Stimulated activated CD4-positive, alpha-beta T cell treated with anti-CD3 and anti-CD28 coated beads, Interleukin-2, amount 100 ng/mL, for 48 hours (primary cell): Measurements from ENCODE around the gene B3GAT3.
"Not testable (repeated sequence)": the region's sequence is repeated elsewhere in the genome, so short reads cannot be mapped to it uniquely, and the experiment has no call there.

Experiments used
- DNase-seq, 2 donors: peaks; one replicate each; pipeline ENCODE4 v3.0.0-alpha.2; 2020

The B3GAT3 gene

DNA sequence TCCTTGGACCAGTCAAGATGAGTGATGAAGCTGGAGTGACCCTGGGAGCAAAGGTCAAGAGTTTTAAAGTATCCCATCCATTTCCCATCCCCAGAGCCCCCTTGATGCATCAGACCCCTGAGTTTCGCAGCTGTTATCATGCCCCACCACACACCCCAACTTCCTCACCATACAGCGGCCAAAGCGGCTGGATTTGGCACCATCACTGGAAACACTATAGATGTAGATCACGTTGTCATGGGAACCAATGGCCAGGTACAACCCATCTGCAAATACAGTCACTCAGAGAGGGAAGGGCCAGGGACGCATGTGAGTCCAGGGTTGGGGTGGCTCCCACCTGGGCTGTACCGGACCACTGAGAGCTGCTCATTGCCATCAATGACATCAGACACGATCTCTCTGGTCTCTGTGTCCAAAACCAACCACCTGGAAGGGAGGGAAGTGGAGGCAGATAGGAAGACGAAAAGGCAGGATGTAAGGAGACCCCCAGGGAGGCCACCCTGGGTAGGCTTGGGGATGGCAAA is 17.9 kb downstream of the B3GAT3 start:
- DNase-seq: no peak

DNA sequence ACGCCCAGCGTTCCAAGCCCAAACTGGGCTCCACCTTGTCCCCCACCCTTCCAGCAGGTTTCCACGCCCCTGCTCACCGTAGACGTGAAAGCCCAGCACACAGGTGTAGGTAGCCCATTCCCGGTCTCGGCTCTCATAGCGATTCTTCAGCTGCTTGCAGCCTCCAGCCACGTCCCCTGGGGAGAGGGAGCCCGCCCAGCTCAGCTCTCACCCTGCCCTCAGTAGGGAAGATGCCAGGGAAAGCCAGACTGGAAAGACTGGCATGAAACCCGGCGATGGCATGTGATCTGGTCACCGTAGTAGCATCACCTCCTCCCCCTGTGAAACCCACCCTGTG is 18.7 kb downstream of the B3GAT3 start:
- no peak for DNase-seq

DNA sequence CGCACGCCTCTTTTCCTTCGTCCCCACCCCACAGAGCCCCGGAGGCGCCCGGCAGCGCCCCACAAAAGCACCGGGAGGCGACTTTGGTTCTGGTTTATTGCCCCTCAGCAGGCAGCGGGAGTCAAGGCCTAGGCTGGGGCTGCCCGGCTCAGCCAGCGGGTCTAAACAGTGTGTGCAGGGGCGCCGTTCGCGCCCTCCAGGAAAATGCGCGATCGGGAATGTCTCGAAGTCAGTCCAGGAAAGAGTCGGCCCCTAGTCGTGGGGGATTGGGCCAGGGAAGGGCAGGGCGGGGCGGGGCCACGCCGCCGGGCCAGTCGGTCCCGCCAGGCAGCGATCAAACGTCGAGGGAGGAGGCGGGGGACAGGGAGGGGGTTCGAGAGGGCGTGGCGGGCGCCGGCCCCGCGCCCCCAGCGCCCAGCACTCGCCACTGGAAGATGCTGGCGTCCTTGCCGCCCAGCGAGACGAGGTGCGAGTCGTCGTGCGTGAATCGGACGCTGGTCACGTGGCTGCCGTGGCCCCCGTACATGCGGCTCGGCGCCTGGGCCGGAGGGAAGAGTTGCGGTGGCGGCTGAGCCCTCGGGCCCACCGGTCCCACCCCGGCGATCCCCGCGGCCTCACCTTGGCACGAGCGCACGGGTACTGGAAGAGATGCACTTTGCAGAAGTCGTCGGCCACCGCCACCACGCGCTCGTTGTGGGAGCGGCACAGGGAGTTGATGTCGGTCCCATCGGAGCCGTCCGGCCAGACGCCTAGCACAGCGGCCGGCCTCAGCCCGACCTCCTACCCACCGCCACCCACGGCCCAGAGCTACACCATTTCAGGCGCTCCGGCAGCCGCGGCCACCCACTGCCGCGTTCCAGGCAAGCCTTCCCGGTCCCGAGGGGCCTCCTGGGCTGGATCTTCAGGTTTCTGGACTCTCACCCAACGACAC is 19.4 kb downstream of the B3GAT3 start:
- no peak for DNase-seq

DNA sequence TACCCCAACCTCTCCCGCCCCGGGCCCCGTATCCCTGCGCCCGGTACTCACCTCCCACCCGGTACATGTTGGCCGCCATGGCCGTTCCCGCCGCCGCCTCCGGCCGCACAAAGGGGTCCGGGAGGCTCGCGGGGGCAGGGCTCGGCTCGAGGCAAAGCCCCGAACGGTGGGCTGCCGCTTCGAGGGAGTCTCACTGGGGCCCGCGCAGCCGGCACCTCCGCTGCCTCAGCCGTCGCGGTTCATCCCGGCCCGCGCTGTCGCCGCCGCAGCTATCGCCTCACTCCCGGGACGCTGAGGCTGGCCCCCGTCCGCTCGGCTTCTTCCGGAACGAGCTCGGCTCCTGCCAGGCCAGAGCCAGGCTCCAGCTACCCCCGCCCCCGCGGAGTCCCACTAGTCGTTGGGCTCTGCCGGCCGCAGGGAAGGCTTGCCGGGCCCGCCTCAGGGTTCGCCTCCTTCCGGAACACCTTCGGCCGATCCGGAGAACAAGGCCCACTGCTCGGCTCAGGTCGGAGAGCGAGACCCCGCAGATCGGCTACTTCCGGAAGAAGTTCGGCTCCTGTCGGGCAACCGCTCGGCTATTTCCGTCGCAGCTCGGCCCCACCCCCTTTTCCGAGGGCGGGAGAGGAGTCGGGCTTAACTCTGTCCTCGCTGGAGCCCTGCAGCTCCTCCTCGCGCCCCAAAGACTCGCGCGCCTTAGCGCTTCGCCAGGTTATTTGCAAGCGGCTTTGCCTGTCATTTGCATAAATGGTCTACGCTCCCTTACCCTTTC is 20.2 kb downstream of the B3GAT3 start, which contains the start of gene MTA2:
MTA2 (minus strand) TSS at position 494 of the 769 bp plus-strand sequence; CDS start at position 79, 415 bp downstream.
- peak; percentile 100 for DNase-seq

DNA sequence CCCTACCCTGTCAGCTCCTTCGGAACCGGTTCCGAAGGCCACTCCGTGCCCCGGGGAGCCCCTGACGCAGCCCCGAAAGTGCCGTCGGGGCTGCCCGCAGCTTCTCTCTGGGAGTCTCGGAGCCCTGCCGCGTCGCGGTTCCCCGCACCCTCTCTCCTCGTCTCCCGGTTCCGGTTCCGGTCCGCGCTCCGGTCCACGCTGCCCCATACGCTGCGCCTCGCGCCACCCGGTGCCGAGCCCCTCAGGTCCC is 20.7 kb downstream of the B3GAT3 start:
- no peak for DNase-seq

DNA sequence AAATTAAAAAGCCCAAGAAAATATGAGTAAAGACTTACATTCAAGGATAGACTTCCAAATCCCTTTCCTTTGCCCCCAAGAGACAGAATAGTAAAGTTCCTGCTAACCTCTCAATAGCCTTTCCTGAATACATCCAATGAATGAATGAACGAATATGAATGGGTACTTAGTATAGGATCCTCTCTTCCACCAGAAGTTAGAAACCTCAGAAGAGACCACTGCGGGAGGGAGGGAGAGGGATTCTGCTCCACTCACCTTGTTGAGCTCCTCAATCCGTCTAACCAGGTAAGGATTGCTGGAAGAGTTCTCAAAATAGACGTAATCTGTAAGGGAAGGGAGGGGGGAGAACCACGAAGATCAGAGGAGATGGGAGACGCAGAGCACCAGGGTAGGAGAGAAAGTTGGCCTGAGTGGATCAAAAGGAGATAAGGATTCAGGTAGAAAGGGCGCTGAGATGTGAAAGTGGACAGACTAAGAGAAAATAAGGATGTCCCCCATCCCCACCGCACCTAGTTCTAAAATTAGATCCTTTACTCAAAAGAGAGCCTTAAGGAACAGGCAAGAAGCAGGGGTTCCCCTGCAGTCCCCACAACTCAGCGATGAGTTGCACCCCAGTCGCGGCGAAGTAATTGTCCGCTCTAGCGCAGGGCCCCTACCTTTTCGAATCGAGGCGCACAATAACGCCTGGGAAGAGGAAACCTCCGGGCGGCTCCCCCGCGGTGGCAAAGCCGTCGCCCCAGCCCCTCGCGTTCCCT is 21.2 kb downstream of the B3GAT3 start:
- no peak for DNase-seq

DNA sequence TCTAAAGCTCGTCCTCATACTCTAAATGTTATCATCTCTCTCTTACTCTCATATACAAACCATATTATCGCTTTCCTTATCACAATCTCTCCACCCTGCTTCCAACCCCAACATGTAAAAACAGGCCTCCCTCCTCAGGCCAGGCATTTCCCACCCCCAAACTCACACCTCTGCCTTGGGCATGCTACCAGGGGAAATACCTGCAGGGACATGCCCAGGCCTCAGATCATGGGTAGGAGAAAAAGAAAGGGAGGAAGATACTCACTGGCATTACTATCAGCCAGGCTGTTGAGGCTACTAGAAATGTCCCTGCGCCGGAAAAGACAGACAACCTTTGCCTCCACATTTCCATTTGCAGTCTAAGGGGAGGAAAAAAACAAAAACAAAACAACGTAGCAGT is 21.9 kb downstream of the B3GAT3 start:
- no peak for DNase-seq

DNA sequence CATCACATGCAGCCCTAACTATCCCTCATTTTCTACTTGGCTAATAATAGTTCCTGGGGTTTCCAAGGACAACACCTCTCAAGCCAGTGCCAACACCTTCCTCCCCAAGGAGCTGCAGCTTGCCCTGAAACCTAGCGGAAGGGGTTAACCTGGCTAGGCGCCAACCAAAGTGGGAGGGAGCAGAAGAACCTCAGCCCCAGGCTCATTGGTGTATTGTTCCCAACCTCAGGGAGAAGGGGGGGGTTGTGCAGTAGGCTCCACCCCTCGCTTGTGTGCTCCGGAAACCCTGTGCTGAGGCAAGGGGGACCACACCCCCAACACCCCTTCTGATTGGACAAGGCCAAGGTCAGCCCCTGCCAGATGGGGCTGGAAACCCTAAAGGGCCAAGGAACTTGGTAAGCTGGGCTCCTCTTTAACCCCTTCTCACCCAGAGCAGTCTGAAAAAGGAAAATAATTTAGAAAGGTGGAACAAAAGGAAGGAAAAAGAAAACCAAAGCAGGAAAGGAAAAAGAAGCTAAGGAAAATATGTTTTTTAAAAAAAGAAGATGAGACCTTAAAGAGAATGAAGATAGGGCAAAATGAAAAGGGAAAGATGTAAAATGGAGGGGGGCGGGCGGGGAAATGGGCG is 22.6 kb downstream of the B3GAT3 start:
- peak; percentile 89 to 91 for DNase-seq

DNA sequence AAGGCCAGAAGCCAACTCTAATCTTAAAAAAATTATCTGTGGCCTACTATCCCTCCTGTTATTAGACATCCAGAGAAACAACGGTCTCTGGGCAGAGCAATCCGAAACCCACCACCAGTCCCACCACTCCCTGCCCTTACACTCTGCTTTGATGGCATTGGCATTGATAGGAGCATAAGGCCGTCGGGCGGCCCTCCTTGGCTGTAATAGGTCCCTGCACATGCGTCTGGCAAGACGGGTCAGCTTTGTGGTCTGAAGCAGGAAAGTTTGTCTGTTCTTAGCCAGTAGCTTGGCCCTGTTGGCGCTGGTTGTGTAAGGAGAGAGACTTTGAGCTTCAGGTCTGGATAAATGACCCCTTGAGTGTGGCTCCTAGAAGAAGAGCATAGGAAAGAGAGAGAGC is 26.7 kb downstream of the B3GAT3 start:
- DNase-seq: no peak

DNA sequence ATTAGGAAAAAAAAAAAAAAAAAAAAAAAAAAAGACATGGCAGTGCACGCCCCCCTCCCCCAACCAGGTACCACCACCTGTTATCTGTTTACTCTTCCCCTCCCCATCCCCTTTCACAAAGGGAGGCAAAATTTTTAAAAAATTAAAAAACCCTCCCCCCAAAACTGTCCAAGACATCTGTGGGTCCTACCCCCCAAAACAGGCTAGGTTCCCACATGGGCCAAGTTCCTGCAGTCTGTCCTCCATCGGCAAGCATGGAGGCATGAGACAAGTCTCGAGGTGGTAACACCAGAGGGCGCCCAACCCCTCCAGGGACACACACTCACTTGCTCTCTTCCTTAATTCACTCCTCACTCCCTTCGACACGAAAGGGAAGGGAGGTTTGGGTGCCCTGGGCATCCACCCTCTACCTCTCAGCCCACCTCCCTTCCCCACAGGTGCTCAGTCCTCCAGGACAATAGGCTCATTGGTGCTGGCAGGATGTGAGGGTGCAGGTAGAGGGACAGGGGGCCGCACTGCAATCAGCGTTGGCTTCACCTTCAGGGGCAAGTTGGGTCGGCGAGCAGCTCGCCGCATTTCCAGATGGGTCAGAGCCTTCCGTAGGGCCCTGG is 28.2 kb downstream of the B3GAT3 start:
- peak; percentile 68 to 73 for DNase-seq

DNA sequence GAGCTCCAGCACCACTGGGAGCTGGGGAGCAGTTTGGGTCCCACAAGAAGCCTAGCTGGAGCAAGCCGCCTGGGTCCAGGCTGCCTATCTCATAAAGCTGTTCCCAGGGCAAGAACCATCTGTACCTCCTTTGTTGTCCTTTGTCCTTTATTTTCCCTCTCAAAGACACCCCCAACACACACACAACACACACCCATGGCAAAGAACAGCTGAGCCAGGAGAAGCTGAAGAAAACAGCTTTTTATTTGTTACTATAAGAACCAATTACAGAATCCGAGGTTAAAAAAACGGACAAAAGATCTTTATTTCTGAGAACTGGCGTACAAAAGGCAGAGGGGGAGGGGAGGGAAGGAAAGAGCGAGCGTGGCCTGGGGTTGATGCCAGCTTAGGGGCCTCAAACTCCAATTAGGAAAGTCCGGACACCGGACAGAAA is 28.8 kb downstream of the B3GAT3 start:
- no peak for DNase-seq

DNA sequence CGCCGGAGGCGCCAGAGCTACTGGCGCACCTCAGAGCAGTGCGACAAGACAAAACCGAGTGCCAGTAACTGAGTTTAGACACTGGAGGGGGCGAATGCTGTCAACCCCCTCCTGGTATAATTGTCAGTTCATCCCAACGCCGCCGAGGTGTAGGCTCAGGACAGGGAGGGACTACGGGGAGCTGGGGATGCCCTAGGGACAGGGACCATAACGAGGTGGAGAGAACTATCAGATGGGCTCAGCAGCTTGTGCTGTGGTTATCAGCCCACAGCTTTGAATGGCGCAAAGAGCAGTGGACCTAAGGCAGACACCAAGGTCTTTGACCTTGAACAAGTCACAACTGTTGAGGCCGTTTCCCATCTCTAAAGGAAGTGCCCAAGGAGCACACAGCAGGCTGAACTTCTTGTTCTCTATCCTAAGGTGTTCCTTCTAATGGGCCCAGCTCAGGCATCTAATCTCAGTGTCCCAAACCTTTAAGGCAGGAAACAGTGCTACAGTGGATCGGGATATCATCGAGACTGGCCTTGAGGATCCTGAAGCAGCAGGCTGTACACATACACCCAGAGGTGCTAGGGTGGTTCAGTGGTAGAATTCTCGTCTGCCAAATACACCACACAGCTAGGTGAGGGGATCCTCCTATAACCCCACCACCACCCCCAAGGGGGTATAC is 29.5 kb downstream of the B3GAT3 start:
- DNase-seq: no peak

DNA sequence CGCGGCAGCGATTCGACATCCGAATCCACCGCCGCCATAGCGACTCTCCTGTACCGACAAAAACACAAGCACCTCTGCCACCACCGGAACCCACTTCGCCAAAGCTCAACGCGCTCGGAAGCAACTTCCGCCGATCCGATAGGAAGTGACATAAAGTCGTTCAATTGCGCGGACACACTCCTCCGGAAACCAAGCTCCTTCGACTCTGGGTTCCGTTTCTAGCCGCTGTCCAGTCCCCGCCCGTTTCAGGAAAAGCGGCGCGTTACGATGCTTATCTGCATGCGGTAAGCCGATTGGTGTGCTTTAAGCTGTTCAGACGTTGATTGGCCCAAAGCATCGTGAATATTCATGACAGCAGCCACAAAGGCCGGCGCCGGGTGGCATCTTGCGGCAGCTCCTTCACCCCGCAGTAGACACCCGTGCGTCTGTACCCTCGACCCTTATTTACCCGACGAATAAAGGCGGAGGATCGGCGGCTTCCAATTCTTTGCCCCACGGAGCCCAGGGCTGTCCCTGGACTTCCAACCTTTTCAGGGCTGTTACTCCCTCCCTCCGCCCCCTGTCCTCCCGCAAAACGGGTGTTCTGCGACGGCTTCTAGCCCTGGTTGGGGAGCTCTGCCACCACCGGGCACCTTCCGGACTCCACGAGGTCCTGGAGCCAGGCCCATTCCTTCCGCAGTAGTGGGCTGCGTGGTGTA is 30.2 kb downstream of the B3GAT3 start, which contains the start of gene TUT1:
TUT1 (minus strand) TSS at position 76 of the 698 bp plus-strand sequence; CDS start at position 38, 38 bp downstream.
- peak; percentile 90 to 93 for DNase-seq

DNA sequence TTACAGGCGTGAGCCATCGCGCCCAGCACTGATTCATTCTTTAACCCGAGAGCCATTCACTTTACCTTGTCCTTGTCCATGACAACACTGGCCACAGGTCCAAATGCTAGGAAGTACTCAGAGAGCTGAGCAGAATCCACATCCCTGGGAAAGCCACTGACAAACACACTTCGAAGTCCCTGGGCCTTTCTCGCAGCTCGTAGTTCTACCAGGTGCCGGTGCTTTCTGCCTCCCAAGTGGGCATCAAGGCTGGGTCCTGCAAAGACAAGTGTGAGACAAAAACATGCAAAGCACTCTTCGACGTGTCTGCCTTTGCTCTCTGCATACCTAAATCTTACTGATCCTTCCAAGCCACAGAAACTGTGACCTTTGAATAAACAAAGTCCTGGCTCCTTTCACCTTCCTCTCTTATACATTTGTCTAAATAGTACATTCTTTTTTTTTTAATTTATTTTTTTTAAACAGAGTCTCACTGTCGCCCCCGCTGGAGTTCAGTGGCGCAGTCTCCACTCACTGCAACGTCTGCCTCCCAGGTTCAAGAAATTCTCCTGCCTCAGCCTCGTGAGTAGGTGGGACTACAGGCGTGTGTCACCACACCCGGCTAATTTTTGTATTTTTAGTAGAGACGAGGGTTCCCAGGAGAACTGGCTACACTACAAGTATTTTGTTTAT is 32.7 kb downstream of the B3GAT3 start:
- no peak for DNase-seq

DNA sequence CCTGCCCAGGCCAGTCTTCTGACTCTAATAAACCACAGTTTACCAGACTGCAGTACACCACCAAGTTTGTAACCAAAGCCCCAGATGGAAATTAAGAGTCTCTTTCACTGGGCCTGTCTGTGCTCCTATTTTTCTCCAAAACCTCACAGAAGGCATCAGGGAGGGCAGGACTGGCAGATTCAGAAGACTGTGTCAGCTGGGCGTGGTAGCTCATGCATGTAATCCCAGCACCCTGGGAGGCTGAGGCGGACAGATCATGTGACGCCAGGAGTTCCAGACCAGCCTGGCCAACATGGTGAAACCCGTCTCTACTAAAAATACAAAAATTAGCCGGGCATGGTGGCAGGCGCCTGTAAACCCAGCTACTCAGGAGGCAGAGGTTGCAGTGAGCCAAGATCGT is 36.4 kb downstream of the B3GAT3 start:
- DNase-seq: not testable (repeated sequence)

DNA sequence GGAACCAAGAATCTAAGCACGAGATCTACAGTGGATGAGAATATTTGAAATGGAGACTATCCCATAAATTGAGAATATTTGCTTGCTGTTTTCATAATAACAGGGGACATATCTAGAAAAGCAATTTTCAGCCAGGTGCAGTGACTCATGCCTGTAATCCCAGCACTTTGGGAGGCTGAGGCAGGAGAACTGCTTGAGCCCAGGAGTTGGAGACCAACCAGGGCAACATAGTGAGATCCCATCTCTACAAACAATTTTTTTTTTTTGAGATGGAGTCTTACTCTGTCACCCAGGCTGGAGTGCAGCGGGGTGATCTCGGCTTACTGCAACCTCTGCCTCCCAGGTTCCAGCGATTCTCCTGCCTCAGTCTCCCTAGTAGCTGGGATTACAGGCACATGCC is 40.1 kb downstream of the B3GAT3 start:
- not testable (repeated sequence) for DNase-seq

DNA sequence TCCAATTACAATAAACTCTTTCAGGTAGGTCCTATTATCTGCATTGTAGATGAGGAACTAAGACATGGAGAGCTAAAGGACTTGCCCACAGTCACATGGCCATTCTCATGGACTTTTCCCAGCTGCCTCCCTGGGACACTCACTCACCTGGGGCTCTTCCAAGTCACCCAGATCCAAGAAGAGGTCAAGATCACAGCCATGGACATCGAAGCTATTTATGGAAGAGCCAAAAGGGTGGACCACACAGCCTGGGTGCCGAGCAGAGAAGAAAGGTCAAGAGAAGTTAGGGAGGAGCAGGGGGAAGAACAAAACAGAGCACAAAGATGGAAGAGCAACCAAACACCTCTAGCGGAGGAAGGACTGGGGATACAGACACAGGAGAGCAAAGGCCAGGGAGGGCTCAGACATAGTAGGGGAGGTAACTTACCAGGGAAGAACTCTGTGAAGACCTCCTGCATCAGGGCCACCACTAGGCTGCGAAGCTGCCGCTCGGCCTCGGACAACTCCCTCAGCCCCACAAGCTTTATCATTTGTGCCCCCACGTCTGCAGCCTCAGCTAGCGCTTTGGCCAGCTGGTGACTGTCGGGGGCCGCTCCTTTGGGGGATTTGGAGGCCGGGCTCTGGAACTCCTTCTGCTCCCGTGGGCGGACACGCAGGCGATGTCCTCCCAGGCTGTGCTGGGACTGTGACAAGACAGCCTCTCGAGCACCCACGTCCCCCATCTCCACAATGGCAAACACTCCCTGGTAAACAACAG is 40.6 kb downstream of the B3GAT3 start:
- no peak for DNase-seq

DNA sequence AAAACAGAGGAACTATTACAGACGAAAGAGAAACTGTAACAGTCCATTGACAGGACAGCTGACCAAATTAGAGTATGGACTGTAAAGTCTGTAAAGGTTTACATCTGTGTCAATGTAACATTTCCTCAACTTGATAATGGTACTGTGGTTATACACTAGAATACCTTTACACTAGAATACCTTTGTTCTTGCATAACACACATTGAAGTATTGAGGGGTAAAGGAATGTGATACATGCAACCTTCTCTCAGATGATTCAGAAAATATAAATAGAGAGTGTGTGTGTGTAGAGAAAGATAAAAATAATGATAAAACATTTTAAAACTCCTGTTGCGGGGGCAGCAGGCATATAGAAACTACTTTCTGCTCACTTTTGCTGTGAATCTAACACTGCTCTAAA is 42.5 kb downstream of the B3GAT3 start:
- no peak for DNase-seq

DNA sequence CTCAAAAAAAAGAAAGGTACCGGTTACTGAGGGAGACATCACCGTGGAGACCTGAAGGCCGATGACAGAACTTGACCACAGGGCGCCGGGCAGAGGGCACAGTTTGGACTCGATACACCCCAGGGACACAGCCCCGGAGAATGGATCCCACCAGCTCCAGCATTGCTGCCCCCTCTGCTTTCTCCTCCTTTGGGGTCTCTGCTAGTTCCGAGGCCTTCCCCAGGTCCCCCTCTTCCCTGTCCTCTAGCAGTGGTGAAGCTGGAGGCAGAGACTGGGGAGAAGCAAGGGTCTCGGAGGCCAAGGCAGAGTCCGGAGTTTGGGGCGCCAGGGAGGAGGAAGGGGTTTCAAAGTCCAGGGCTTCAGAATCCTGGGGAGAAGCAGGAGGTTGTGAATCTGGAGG is 43.2 kb downstream of the B3GAT3 start:
- DNase-seq: no peak
